ENCODE results near the gene PRDM15.

- TF ChIP-seq POLR2AphosphoS5 (IDR thresholded peaks at IDR 0.05; ENCODE audit: insufficient read depth, low read depth, low read length) (no peak), CTCF (IDR thresholded peaks at IDR 0.05; ENCODE audit: extremely low read depth in 1 of 2, insufficient read depth in 1 of 2, low read depth in 1 of 2, low read length in 2 of 2) (no peak), MAX (IDR thresholded peaks at IDR 0.05; ENCODE audit: insufficient read depth, insufficient read length) (no peak), POLR2A (IDR thresholded peaks at IDR 0.05; ENCODE audit: low read depth, low read length) (peak; percentile 32), EZH2 (IDR thresholded peaks at IDR 0.05; ENCODE audit: borderline replicate concordance, low read depth, low read length, severe bottlenecking) (no peak), FOS (IDR thresholded peaks at IDR 0.05; ENCODE audit: borderline replicate concordance, insufficient read depth, low read length) (no peak), GATA2 (IDR thresholded peaks at IDR 0.05; ENCODE audit: insufficient read depth, insufficient read length, low read depth, low read length) (no peak)
Observed at GRCh38 chr21:41879190-41879998, at the start of gene PRDM15.
